Spleen (tissue), 11 donors: Measurements from ENCODE around the gene SNIP1. TPM values are rescaled to one million over a fixed set of nuclear protein-coding genes. Genes with fewer than 3 reads are reported as not detected.

Source experiments
- DNase-seq: peaks from one replicate; pipeline ENCODE4 v3.0.0-alpha.2; 2020
- H3K27ac ChIP-seq, 8 donors: fragments of 200-600 bp; sonication (generic) in 7 of 8; 1 replicate in 4 of 8; 2 replicates in 4 of 8; pipeline versions ENCODE4 v1.5.0 to v1.8.0; 2016 to 2021; ENCODE audit warnings: inconsistent platforms in 4 of 8, mild to moderate bottlenecking in 4 of 8, moderate library complexity in 1 of 8
- H3K27me3 ChIP-seq, 7 donors: fragments of 200-600 bp; sonication (generic) in 6 of 7; replicated peaks in 1 of 7; 1 replicate in 4 of 7; 2 replicates in 3 of 7; pipeline versions ENCODE4 v1.5.0 to v1.8.0; 2016 to 2021; ENCODE audit warnings: inconsistent platforms in 3 of 7, mild to moderate bottlenecking in 1 of 7
- H3K36me3 ChIP-seq, 6 donors: fragments of 200-600 bp; sonication (generic) in 5 of 6; 1 replicate in 4 of 6; 2 replicates in 2 of 6; pipeline versions ENCODE4 v1.5.0 to v1.8.0; 2016 to 2021; ENCODE audit warnings: inconsistent platforms in 2 of 6
- H3K4me1 ChIP-seq, 6 donors: fragments of 200-600 bp; sonication (generic) in 5 of 6; 1 replicate in 3 of 6; 2 replicates in 3 of 6; pipeline versions ENCODE4 v1.5.0 to v1.8.0; 2016 to 2021; ENCODE audit warnings: inconsistent platforms in 3 of 6
- H3K4me3 ChIP-seq, 8 donors: fragments of 200-600 bp; sonication (generic) in 7 of 8; 1 replicate in 4 of 8; 2 replicates in 4 of 8; pipeline versions ENCODE4 v1.5.0 to v1.8.0; 2016 to 2021; ENCODE audit warnings: inconsistent platforms in 4 of 8, mild to moderate bottlenecking in 4 of 8, moderate library complexity in 2 of 8
- H3K9me3 ChIP-seq, 8 donors: fragments of 200-600 bp; sonication (generic) in 7 of 8; 1 replicate in 4 of 8; 2 replicates in 4 of 8; pipeline versions ENCODE4 v1.5.0 to v1.8.0; 2016 to 2021; ENCODE audit warnings: inconsistent platforms in 4 of 8
- POLR2A ChIP-seq, 3 donors: fragments of 450-650 bp; IDR thresholded peaks; one replicate each; pipeline ENCODE4 v1.5.1; 2017; ENCODE audit warnings: antibody characterized with exemption in 3 of 3, mild to moderate bottlenecking in 1 of 3
- POLR2AphosphoS5 ChIP-seq, 3 donors: sonication (generic); formaldehyde crosslinking; IDR thresholded peaks; one replicate each; pipeline ENCODE4 v1.5.1; 2017; ENCODE audit warnings: antibody characterized with exemption in 3 of 3
- WGBS, 5 donors: extraction: QIAGEN DNeasy Blood & Tissue Kit in 3 of 5; methylation state at CpG; one replicate each; pipeline versions ENCODE4 v1.1.5 to v1.1.7; 2013 to 2018; 5-methylcytosine and 5-hydroxymethylcytosine counted together
- intact Hi-C: fragments of 100-400 bp; cut with DNase I; formaldehyde crosslinking; loops from one replicate; pipeline ENCODE4 v1.15.0; 2023; ENCODE audit warnings: low total_unique reads
- polyA plus RNA-seq, 3 donors: library from polyadenylated mRNA; stranded (reverse); fragments of 200-250 nt; gene quantifications; one replicate each; pipeline ENCODE4 v1.2.1, GENCODE V29; 2013
- total RNA-seq, 7 donors: library from RNA; depleted of rRNA in 3 of 7; stranded (reverse); fragments of >200 nt in 3 of 7; fragmentation: NEBNext Ultra II Directional in 4 of 7; extraction: Animal tissue kit (Norgen Biotek cat#: 25700) in 4 of 7; gene quantifications; one replicate each; pipeline versions ENCODE4 v1.1.0 to v1.2.1, GENCODE V29; 2016 to 2021
- TF ChIP-seq, protein P1 (sequence below), 11 experiments: fragments of 200-600 bp in 7 of 11; fragments of 450-650 bp in 4 of 11; sonication (generic) in 4 of 11; IDR thresholded peaks in 8 of 11; conservative IDR thresholded peaks in 3 of 11; 1 replicate in 7 of 11; 2 replicates in 4 of 11; pipeline versions ENCODE4 v1.4.0 to v1.8.0; 2016 to 2021; ENCODE audit warnings: antibody characterized with exemption in 11 of 11, inconsistent platforms in 4 of 11, mild to moderate bottlenecking in 1 of 11
- donor health status: healthy with polysubstance abuse.
- donor health status: DM: no; HTN: no; CAD: no; lungs with moderate emphysema.
- donor health status: DM: no; HTN: no; CAD: no.
- donor health status: Bipolar disorder and iron deficiency.
- donor health status: healthy.
- donor health status: DM: no; HTN: no; CAD: no.
- donor health status: DM: yes; HTN: yes; CAD: no.

SNIP1 gene
- total and polyA plus RNA-seq, 10 donors, result 4.3 to 26.6 (median 20.3) TPM

DNA sequence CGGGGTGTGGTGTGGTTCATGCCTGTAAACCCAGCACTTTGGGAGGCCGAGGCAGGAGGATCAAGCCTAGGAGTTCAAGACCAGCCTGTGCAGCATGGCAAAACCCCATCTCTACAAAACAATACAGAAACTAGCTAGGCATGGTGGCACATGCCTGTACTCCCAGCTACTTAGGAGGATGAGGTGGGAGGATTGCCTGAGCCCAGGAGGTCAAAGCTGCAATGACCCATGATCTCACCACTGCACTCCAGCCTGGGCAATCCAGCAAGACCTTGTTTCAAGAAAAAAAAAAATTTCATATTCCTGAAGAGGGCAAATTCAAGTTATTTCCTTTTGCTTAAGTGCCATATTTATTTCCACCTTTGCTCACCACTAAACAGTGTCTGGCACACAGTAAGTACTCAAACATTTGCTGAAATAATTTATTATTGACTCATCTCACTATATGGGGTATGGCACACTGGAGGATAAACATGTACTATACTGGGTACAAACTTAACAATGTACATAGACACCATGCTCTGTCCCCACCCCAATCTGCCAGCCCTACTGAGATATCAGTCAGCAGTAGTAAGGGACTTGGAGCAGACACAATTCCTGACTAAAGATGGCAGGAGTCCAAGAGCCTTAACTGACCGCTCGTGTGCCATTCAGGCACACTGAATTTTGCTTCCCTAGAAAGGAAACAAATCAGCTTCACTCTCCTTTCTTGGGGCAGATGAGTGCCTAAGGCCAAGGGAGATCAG lies 55.0 kb downstream of the SNIP1 start:
- WGBS, 5 donors, result 80 to 89% (median 82%) methylated on average over 4 of the region's 4 CpGs
- H3K36me3 ChIP-seq, result peaks cover 2 to 100% (median 61%) of the 10 kb centered on the region in 6 donors
- intact Hi-C loops, result no loop called here
- no peaks in the 10 kb centered on the region for H3K9me3 ChIP-seq
- H3K27ac ChIP-seq, result peak overlapping the region in 2 of 8 donors; percentile 11 to 43
- TF ChIP-seq POLR2AphosphoS5 (IDR thresholded peaks at IDR 0.05) (no peak), POLR2A (IDR thresholded peaks at IDR 0.05) (no peak)
- TF ChIP-seq, protein P1, sequence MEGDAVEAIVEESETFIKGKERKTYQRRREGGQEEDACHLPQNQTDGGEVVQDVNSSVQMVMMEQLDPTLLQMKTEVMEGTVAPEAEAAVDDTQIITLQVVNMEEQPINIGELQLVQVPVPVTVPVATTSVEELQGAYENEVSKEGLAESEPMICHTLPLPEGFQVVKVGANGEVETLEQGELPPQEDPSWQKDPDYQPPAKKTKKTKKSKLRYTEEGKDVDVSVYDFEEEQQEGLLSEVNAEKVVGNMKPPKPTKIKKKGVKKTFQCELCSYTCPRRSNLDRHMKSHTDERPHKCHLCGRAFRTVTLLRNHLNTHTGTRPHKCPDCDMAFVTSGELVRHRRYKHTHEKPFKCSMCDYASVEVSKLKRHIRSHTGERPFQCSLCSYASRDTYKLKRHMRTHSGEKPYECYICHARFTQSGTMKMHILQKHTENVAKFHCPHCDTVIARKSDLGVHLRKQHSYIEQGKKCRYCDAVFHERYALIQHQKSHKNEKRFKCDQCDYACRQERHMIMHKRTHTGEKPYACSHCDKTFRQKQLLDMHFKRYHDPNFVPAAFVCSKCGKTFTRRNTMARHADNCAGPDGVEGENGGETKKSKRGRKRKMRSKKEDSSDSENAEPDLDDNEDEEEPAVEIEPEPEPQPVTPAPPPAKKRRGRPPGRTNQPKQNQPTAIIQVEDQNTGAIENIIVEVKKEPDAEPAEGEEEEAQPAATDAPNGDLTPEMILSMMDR (IDR thresholded peaks at IDR 0.05 in 8 of 11, conservative IDR thresholded peaks at IDR 0.05 in 3 of 11), result no peak
- no peak for DNase-seq
- H3K4me1 ChIP-seq, result peaks cover 0 to 18% (median 6%) of the 10 kb centered on the region in 6 donors
- H3K27me3 ChIP-seq, result no peaks in the 10 kb centered on the region
- no peak overlapping the region for H3K4me3 ChIP-seq

DNA sequence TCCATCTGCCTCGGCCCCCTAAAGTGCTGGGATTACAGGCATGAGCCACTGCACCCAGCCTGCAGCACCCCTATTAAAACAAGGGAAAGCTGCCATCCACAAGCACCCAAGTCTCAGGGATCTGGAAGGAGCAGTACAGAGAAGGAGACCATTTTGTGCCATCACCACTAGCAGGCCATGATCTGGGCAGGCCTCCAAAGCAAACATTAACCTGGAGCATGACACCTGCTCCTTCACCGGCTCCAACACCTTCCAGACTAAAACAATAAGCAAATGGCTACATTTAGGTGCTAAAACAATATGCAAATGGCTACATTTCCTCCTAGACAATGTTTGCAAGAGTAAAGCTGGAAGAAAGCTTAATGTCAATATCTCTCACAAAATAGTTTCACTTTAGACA lies 56.3 kb downstream of the SNIP1 start:
- intact Hi-C loops, result no loop called here
- Histone ChIP-seq H3K9me3 (no peaks in the 10 kb centered on the region), H3K27ac (peak overlapping the region in 1 of 8 donors; percentile 18), H3K36me3 (peaks cover 2 to 100% (median 68%) of the 10 kb centered on the region in 6 donors), H3K27me3 (no peaks in the 10 kb centered on the region), H3K4me3 (no peak overlapping the region), H3K4me1 (peaks cover 0 to 18% (median 6%) of the 10 kb centered on the region in 6 donors)
- TF ChIP-seq, protein P1 (IDR thresholded peaks at IDR 0.05 in 8 of 11, conservative IDR thresholded peaks at IDR 0.05 in 3 of 11), result no peak
- TF ChIP-seq POLR2A (IDR thresholded peaks at IDR 0.05) (no peak), POLR2AphosphoS5 (IDR thresholded peaks at IDR 0.05) (no peak)
- 89 to 100% (median 96%) methylated on average over 2 of the region's 2 CpGs for WGBS, 5 donors
- DNase-seq, result no peak

DNA sequence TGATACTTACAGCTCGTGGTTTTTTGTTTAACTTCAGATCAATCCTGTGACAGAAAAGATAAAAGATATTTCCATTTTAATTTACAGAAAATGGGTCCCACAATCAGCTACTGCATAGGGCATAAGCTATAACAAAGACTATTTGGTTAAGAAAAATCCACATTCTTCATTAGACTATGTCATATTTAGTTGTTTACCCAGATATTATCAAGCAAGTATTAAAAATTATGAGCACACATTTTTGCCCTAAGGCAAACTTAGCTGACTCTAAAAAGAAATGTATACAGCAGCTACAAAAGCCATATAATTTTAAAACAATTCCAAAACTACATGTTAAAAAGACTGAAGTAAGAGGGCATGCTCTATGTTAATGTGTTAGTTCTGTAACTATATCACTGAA lies 58.2 kb downstream of the SNIP1 start:
- Histone ChIP-seq H3K27me3 (no peaks in the 10 kb centered on the region), H3K4me1 (peaks cover 0 to 18% (median 6%) of the 10 kb centered on the region in 6 donors), H3K36me3 (peaks cover under 1 to 100% (median 68%) of the 10 kb centered on the region in 6 donors), H3K27ac (no peak overlapping the region), H3K4me3 (no peak overlapping the region), H3K9me3 (no peaks in the 10 kb centered on the region)
- no peak for DNase-seq
- intact Hi-C loops, result no loop called here
- WGBS, 5 donors, result 80 to 88% (median 87%) methylated on average over 1 of the region's 1 CpG
- TF ChIP-seq POLR2AphosphoS5 (IDR thresholded peaks at IDR 0.05), result no peak
- TF ChIP-seq, protein P1 (IDR thresholded peaks at IDR 0.05 in 8 of 11, conservative IDR thresholded peaks at IDR 0.05 in 3 of 11), result no peak
- no peak for TF ChIP-seq POLR2A (IDR thresholded peaks at IDR 0.05)

GRCh38 chr1:37493336-37494098 lies 60.6 kb downstream of the SNIP1 start:
- TF ChIP-seq, protein P1 (IDR thresholded peaks at IDR 0.05 in 8 of 11, conservative IDR thresholded peaks at IDR 0.05 in 3 of 11), result no peak
- no peaks in the 10 kb centered on the region for H3K27me3 ChIP-seq
- H3K4me1 ChIP-seq, result peaks cover 0 to 4% (median under 1%) of the 10 kb centered on the region in 6 donors
- H3K27ac ChIP-seq, result no peak overlapping the region
- H3K4me3 ChIP-seq, result no peak overlapping the region
- DNase-seq, result no peak
- peaks cover 0 to 100% (median 59%) of the 10 kb centered on the region in 6 donors for H3K36me3 ChIP-seq
- intact Hi-C loops, result no loop called here
- H3K9me3 ChIP-seq, result no peaks in the 10 kb centered on the region
- 83 to 89% (median 87%) methylated on average over 2 of the region's 2 CpGs for WGBS, 5 donors
